ENCODE measurements around the gene LANCL1.

Gene LANCL1

GRCh38 chr2:210478661-210479060, 2.1 kb upstream of the LANCL1 start:
- no peak for TF ChIP-seq CTCF (conservative IDR thresholded peaks at IDR 0.05)
- H3K27ac ChIP-seq: no peak overlapping the region

DNA sequence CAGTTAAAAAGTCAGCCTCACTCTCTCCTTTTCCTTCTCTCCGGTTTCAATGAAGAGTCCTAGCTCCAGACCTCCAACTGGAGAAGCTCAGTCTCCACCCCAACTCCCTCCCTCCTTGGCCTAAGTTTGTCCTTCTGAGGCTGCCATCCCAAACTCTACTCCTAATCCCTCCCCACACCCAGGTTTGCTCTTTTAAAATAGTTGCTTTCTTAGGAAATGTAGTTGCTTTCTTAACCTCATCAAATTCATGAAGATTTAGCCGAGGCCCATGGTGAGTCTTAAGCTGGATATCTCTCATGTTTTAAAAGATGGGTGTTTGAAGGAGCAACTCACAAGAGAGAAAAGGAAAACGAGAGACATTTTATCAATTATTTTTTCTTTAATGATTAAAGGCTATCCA, 937 bp upstream of the LANCL1 start:
- no peak overlapping the region for H3K27ac ChIP-seq

DNA sequence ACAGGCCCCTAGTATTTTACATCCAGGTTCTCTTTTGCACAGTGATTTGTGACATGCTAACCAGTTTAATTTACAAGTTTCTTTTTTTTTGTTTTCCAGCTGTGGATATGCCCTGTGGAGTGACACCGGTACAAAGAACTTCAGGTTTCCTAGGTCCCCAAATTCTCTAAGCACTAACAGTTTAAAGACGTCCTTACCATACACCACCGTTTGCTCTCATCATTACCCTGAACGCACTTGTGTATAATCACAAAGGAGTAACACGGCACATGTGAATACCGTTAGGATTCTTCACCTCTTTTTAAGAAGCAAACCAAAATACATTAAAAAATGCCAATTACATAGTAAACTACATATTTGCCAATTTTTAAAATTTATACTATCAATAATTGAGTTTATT, 853 bp downstream of the LANCL1 start:
- no peak for TF ChIP-seq CTCF (conservative IDR thresholded peaks at IDR 0.05)
- peak overlapping the region; percentile 67; the same call in 1 of the 2 replicates for H3K27ac ChIP-seq

More for the DNA sequence above, 937 bp upstream of the LANCL1 start:
- TF ChIP-seq CTCF (conservative IDR thresholded peaks at IDR 0.05): no peak

- no peak overlapping the region for H3K27ac ChIP-seq
Observed at GRCh38 chr2:210474776-210475175, 1.8 kb downstream of the LANCL1 start.

GRCh38 chr2:210461401-210461800, 15.2 kb downstream of the LANCL1 start:
- no peak for TF ChIP-seq CTCF (conservative IDR thresholded peaks at IDR 0.05)

More at GRCh38 chr2:210474776-210475175, 1.8 kb downstream of the LANCL1 start:
- TF ChIP-seq CTCF (conservative IDR thresholded peaks at IDR 0.05): no peak

DNA sequence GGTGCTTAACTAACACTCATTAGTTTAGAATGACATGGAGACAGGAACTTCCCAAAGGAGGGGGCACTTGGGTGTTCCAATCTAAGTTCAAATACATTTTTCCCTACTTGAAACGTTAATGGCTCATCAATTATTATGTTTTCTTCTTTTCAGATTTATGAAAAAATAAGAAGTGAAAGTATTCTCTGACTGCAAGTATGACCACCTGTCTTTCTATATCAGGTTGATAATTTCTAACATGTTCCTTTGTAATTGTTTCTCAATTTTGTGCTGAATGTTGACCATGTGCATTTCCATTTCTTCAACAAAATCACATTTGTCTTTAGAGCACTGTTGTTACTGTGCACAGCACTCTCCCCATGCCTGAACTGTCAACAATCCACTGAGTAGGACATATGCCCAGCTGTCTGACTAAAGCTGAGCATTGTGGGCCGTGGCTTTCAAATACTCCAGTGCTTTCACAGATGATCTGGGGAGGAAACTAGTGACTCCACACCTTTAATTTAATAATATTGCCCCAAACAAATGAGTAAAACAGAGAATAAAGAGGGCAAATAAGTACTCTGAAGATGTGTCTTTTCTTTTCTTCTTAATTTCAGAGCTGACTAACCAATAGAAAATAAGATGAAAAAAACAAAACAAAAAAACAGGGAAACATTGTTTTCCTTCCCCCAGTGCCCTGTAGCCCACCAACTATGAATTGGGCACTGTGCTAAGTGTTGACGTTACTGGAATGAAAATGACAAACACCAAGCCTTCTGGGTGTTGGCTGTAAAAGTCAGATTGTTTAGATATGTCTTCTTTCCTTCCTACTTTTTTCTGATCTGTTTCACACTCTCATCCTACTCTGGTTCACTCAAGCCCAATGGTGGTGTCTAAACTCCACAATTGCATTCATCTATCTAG, 16.0 kb downstream of the LANCL1 start:
- no peak overlapping the region for H3K27ac ChIP-seq
- no peak for TF ChIP-seq CTCF (conservative IDR thresholded peaks at IDR 0.05)

More at GRCh38 chr2:210461401-210461800, 15.2 kb downstream of the LANCL1 start:
- no peak overlapping the region for H3K27ac ChIP-seq

DNA sequence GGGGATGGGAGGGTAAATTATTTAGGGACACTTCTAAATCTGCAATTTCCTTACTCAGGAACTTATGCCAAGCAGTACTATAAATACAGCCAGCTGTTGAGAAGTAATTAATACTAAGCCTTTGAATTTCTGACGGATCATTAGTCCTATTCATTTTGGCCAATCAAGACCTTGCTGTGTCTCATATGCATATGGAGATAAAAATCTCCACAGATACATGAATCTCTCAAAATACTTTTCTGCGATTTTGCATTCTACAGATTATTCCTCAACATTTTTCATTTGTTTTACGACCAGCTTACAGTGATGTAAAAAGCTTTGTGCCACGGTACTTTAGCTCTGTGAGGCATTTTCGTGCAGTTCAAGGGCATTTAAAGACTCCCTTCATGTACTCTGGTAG, 16.7 kb downstream of the LANCL1 start:
- no peak overlapping the region for H3K27ac ChIP-seq

More for the DNA sequence above, 16.7 kb downstream of the LANCL1 start:
- TF ChIP-seq CTCF (conservative IDR thresholded peaks at IDR 0.05): no peak

All from VCaP (cell line).